Measurements from ENCODE around the gene CKAP2L. TPM values are rescaled to one million over a fixed set of nuclear protein-coding genes. Genes with fewer than 3 reads are reported as not detected.

The CKAP2L gene
- total and polyA plus RNA-seq, 9 of the 15 experiments (the other 6 are each of a cell fraction or from before 2014, with no cell fraction given): 10.4 to 21.9 (median 14.2) TPM

DNA sequence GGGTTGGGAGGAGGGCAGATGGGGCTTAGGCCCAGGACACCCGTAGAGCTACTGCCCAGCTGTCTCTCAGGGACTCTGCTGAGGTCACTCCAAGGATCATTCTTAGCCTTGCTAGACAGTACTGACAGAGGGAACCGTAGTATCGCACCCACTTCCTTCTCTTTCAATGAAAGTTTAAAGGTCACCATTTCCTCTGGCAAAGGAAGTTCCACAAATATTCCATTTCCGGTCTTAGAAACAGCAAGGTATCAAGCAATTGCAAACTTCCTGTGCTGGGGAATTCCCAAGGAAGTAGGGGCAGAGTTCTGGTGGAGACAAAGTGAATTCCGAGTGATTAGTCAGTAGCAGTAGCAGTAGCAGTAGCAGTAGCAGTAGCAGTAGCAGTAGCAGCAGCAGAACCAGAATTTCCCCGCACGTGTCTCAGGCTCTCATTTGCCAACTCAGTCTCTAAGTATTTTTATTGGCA is 47.5 kb upstream of the CKAP2L start:
- Histone ChIP-seq H3K9me1 (ENCODE audit: control insufficient read depth, insufficient read depth, low read length) (no peaks in the 10 kb centered on the region), H3K4me1 (replicated peaks in 1 of 2; ENCODE audit: control insufficient read depth in 2 of 2, insufficient read depth in 2 of 2, low read length in 2 of 2) (peaks cover 0 to 29% of the 10 kb centered on the region in 2 experiments; a peak in 3 of 5 replicates), H3K4me3 (no peak overlapping the region), H3K36me3 (ENCODE audit: control insufficient read depth, insufficient read depth, low read length) (no peaks in the 10 kb centered on the region), H4K20me1 (replicated peaks; ENCODE audit: control insufficient read depth, insufficient read depth, low read length) (no peaks in the 10 kb centered on the region), H3K9me3 (replicated peaks; ENCODE audit: control insufficient read depth, insufficient read depth, low read depth, low read length) (no peaks in the 10 kb centered on the region), H3K79me2 (ENCODE audit: control insufficient read depth, insufficient read depth, low read length) (no peaks in the 10 kb centered on the region), H2AFZ (ENCODE audit: low read depth, low read length) (peak overlapping the region; percentile 85), H3K27ac (ENCODE audit: extremely low read depth, low read depth, low read length) (no peak overlapping the region), H3K27me3 (ENCODE audit: control insufficient read depth in 2 of 2, insufficient read depth in 2 of 2, low read length in 2 of 2) (no peaks in the 10 kb centered on the region), H3K9ac (ENCODE audit: insufficient read depth in 1 of 2, low read depth in 2 of 2, low read length in 2 of 2) (no peak overlapping the region), H3K4me2 (ENCODE audit: insufficient read depth, low read length) (no peak overlapping the region)
- ATAC-seq (peak; percentile 27; the same call in 2 of the 3 replicates), FAIRE-seq (no peak), DNase-seq (ENCODE audit: extremely low read depth in 1 of 4, low spot score in 3 of 4) (no peak)
- ChIA-PET CTCF (ENCODE audit: low intra/inter-chr PET ratio) (no interaction called here), POLR2A (interaction anchor here (0.7 to 0.9 kb wide), 2 partner anchors 17 to 50 kb away, joined by 3 read pairs; no protein-coding TSS in a partner anchor)
- intact Hi-C loops (cut with micrococcal nuclease) (no loop called here), in situ Hi-C loops (cut with MboI) (no loop called here)
- no TSS peak for BruUV-seq (replicated peaks)
- 65% methylated on average over 7 of the region's 7 CpGs for WGBS (ENCODE audit: insufficient coverage, low coverage, missing lambda C conversion rate)
- TF ChIP-seq FIP1L1 (IDR thresholded peaks at IDR 0.05; ENCODE audit: low read depth, low read length, poor library complexity, severe bottlenecking) (no peak), ZNF707 (CRISPR knock-in tag; conservative IDR thresholded peaks at IDR 0.05) (no peak), NR2C1 (IDR thresholded peaks at IDR 0.05) (peak; percentile 44), NR2C1 (tag; IDR thresholded peaks at IDR 0.05) (peak; percentile 71), KAT2B (IDR thresholded peaks at IDR 0.05; ENCODE audit: low read depth, low read length) (no peak), PHB2 (IDR thresholded peaks at IDR 0.05; ENCODE audit: low read depth) (no peak), CHD7 (IDR thresholded peaks at IDR 0.05; ENCODE audit: low read depth, low read length) (no peak), NR2C2 (CRISPR knock-in tag; IDR thresholded peaks at IDR 0.05) (no peak), NR2C2 (tag; IDR thresholded peaks at IDR 0.05) (peak; percentile 17; the same call in 1 of the 2 replicates), ZNF175 (CRISPR knock-in tag; IDR thresholded peaks at IDR 0.05; ENCODE audit: low read depth) (peak; percentile 74; the same call in 1 of the 2 replicates), ZNF766 (CRISPR knock-in tag; conservative IDR thresholded peaks at IDR 0.05) (no peak), XRCC4 (IDR thresholded peaks at IDR 0.05; ENCODE audit: extremely low read depth, insufficient read depth, insufficient read length) (no peak), ZNF699 (CRISPR knock-in tag; IDR thresholded peaks at IDR 0.05; ENCODE audit: insufficient replicate concordance) (no peak)
